Esophagus muscularis mucosa (tissue), 4 donors: Measurements from ENCODE around the gene PSMD6. TPM values are rescaled to one million over a fixed set of nuclear protein-coding genes. Genes with fewer than 3 reads are reported as not detected.

ENCODE experiments used
- DNase-seq: peaks from one replicate; pipeline ENCODE4 v3.0.0-alpha.2; 2017; ENCODE audit errors: extremely low spot score
- H3K27ac ChIP-seq, 4 donors: fragments of 200-600 bp; sonication (generic); replicated peaks in 1 of 4; 1 replicate in 3 of 4; 2 replicates in 1 of 4; pipeline ENCODE4 v1.5.1; 2016 to 2019; ENCODE audit warnings: mild to moderate bottlenecking in 1 of 4
- H3K27me3 ChIP-seq, 4 donors: fragments of 200-600 bp; sonication (generic); one replicate each; pipeline versions ENCODE4 v1.5.1 to v1.6.0; 2016 to 2019
- H3K36me3 ChIP-seq, 4 donors: fragments of 200-600 bp; sonication (generic); one replicate each; pipeline ENCODE4 v1.5.1; 2016 to 2019
- H3K4me1 ChIP-seq, 4 donors: fragments of 200-600 bp; sonication (generic); one replicate each; pipeline ENCODE4 v1.5.1; 2016 to 2019
- H3K4me3 ChIP-seq, 4 donors: fragments of 200-600 bp; sonication (generic); 1 replicate in 2 of 4; 2 replicates in 2 of 4; pipeline ENCODE4 v1.5.1; 2016 to 2019; ENCODE audit warnings: mild to moderate bottlenecking in 4 of 4, moderate library complexity in 1 of 4
- H3K9me3 ChIP-seq, 4 donors: fragments of 200-600 bp; sonication (generic); 1 replicate in 3 of 4; 2 replicates in 1 of 4; pipeline ENCODE4 v1.5.1; 2016 to 2019
- EP300 ChIP-seq: sonication (generic); formaldehyde crosslinking; IDR thresholded peaks from one replicate; pipeline ENCODE4 v1.6.1; 2017; ENCODE audit warnings: antibody characterized with exemption
- POLR2A ChIP-seq: fragments of 450-650 bp; IDR thresholded peaks from one replicate; pipeline ENCODE4 v1.6.1; 2017; ENCODE audit warnings: antibody characterized with exemption, moderate library complexity, mild to moderate bottlenecking, low read depth
- POLR2AphosphoS5 ChIP-seq, 2 donors: sonication (generic); formaldehyde crosslinking; IDR thresholded peaks; one replicate each; pipeline ENCODE4 v1.6.1; 2017; ENCODE audit warnings: antibody characterized with exemption in 2 of 2
- WGBS: methylation state at CpG from one replicate; pipeline ENCODE4 v1.1.5; 2018; 5-methylcytosine and 5-hydroxymethylcytosine counted together
- intact Hi-C: fragments of 100-400 bp; cut with DNase I; formaldehyde crosslinking; loops from one replicate; pipeline ENCODE4 v1.15.1; 2023
- total RNA-seq, 4 donors: library from RNA; depleted of rRNA; stranded (reverse); fragments of >200 nt; gene quantifications; one replicate each; pipeline versions ENCODE4 v1.1.0 to v1.2.1, GENCODE V29; 2016
- TF ChIP-seq, protein P1 (sequence below), 3 experiments: fragments of 200-600 bp in 2 of 3; fragments of 450-650 bp in 1 of 3; sonication (generic) in 2 of 3; IDR thresholded peaks; one replicate each; pipeline ENCODE4 v1.5.1; 2017 to 2019; ENCODE audit warnings: antibody characterized with exemption in 3 of 3, mild to moderate bottlenecking in 2 of 3, moderate library complexity in 1 of 3

Gene PSMD6
- total RNA-seq, 4 donors from 2014 or later, result 64.5 to 78.2 (median 70.7) TPM

DNA sequence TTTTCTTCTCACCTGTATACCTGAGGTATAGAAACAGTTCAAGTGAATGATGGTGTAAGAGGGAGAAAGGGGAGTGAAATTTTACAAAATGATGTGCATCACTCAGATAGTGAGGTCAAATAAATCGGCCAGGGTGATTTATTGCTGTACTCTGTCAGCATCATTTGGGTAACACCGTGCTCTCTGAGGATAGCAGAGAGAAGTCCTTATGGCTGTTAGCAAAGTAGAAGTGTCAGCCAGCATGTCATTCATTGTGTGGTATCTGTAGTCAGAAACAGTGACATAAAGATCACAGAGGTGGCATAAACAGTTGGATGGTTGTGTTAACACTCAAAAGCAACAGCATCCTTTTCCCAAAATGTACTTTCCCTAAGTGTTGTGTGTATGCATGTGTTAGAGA lies 53.4 kb downstream of the PSMD6 start:
- intact Hi-C loops, result no loop called here

GRCh38 chr3:63968612-63969350 lies 54.5 kb downstream of the PSMD6 start:
- TF ChIP-seq, protein P1, sequence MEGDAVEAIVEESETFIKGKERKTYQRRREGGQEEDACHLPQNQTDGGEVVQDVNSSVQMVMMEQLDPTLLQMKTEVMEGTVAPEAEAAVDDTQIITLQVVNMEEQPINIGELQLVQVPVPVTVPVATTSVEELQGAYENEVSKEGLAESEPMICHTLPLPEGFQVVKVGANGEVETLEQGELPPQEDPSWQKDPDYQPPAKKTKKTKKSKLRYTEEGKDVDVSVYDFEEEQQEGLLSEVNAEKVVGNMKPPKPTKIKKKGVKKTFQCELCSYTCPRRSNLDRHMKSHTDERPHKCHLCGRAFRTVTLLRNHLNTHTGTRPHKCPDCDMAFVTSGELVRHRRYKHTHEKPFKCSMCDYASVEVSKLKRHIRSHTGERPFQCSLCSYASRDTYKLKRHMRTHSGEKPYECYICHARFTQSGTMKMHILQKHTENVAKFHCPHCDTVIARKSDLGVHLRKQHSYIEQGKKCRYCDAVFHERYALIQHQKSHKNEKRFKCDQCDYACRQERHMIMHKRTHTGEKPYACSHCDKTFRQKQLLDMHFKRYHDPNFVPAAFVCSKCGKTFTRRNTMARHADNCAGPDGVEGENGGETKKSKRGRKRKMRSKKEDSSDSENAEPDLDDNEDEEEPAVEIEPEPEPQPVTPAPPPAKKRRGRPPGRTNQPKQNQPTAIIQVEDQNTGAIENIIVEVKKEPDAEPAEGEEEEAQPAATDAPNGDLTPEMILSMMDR (IDR thresholded peaks at IDR 0.05), result no peak
- TF ChIP-seq EP300 (no peak), POLR2A (no peak), POLR2AphosphoS5 (IDR thresholded peaks at IDR 0.05) (no peak)
- Histone ChIP-seq H3K9me3 (no peaks in the 10 kb centered on the region), H3K27ac (peak overlapping the region; percentile 61 to 74 (median 71)), H3K4me3 (peak overlapping the region; percentile 17 to 34 (median 26)), H3K36me3 (no peaks in the 10 kb centered on the region), H3K27me3 (no peaks in the 10 kb centered on the region), H3K4me1 (peaks cover 48 to 99% (median 89%) of the 10 kb centered on the region in 4 donors)
- no peak for DNase-seq
- intact Hi-C loops, result no loop called here
- WGBS, result 35% methylated on average over 3 of the region's 3 CpGs

More for the DNA sequence above, 53.4 kb downstream of the PSMD6 start:
- peak overlapping the region; percentile 61 to 74 (median 71) for H3K27ac ChIP-seq
- no peaks in the 10 kb centered on the region for H3K36me3 ChIP-seq
- H3K9me3 ChIP-seq, result no peaks in the 10 kb centered on the region
- H3K4me3 ChIP-seq, result no peak overlapping the region
- no peaks in the 10 kb centered on the region for H3K27me3 ChIP-seq
- WGBS, result 42% methylated on average over 2 of the region's 2 CpGs
- H3K4me1 ChIP-seq, result peaks cover 40 to 97% (median 79%) of the 10 kb centered on the region in 4 donors
- no peak for DNase-seq
- no peak for TF ChIP-seq EP300
- TF ChIP-seq POLR2AphosphoS5 (IDR thresholded peaks at IDR 0.05), result no peak
- TF ChIP-seq, protein P1 (IDR thresholded peaks at IDR 0.05), result no peak
- TF ChIP-seq POLR2A, result no peak

DNA sequence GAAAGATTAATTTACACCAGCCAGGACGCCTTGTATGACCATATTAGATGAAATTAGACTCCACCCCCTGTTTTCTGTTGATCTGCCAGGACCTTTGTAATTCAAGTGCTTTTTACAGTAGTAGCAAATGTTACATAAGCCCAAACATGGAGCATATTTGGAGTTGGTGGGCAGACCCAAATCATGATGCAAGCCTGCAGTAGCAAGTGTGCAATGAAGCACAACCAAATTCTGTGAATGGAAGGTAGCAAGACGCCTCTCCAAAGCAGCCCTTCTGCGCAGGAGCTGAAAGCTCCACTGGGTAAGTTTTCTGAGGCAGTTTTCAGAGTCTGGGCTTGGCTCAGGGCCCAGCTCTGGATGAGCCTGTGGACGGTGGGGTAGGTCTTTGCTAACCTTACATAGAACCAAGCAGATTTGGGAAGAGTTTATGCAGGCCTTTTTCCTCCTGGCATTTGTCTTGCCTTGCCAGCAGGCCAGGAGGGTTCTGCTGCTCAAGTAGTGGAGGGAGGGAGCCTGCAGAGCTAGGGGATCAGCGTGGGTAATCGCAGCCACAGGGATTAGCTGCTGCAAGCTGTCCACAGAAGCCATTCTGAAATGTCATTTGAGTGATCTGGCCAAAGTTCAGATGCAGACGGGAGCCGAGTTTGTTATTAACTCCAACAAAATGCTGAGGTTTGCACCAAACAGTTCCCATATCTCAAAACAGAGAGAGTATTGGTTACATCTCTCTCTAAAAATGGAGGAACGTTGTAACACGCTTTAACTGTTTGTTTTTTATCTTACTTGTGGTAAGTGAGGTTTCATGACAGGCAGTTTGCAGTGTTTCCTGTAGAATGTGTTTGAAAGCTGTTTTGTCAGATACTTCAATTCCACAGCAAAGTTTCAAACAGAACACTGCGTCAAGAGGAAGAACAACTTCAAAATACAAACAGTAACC lies 55.4 kb downstream of the PSMD6 start:
- WGBS, result 14% methylated on average over 11 of the region's 11 CpGs
- intact Hi-C loops, result no loop called here
- H3K4me1 ChIP-seq, result peaks cover 47 to 96% (median 90%) of the 10 kb centered on the region in 4 donors
- H3K9me3 ChIP-seq, result no peaks in the 10 kb centered on the region
- TF ChIP-seq POLR2AphosphoS5 (IDR thresholded peaks at IDR 0.05) (peak; percentile 30 to 44), EP300 (no peak)
- TF ChIP-seq, protein P1 (IDR thresholded peaks at IDR 0.05), result no peak
- no peaks in the 10 kb centered on the region for H3K27me3 ChIP-seq
- H3K4me3 ChIP-seq, result peak overlapping the region; percentile 17 to 34 (median 26)
- no peaks in the 10 kb centered on the region for H3K36me3 ChIP-seq
- no peak for DNase-seq
- peak overlapping the region; percentile 61 to 74 (median 71) for H3K27ac ChIP-seq

GRCh38 chr3:63966871-63967270 lies 56.4 kb downstream of the PSMD6 start:
- DNase-seq, result no peak
- Histone ChIP-seq H3K36me3 (no peaks in the 10 kb centered on the region), H3K4me3 (no peak overlapping the region), H3K4me1 (peaks cover 44 to 86% (median 81%) of the 10 kb centered on the region in 4 donors), H3K27ac (peak overlapping the region; percentile 40 to 74 (median 65)), H3K9me3 (no peaks in the 10 kb centered on the region), H3K27me3 (no peaks in the 10 kb centered on the region)
- no peak for TF ChIP-seq POLR2AphosphoS5 (IDR thresholded peaks at IDR 0.05)
- TF ChIP-seq, protein P1 (IDR thresholded peaks at IDR 0.05), result no peak
- WGBS, result 100% methylated on average over 1 of the region's 1 CpG
- intact Hi-C loops, result no loop called here
